Measurements from ENCODE around the gene CCDC148.
"Not testable (repeated sequence)": the region's sequence is repeated elsewhere in the genome, so short reads cannot be mapped to it uniquely, and the experiment has no call there.

Gene CCDC148

GRCh38 chr2:158234497-158234896, 222.1 kb downstream of the CCDC148 start:
- no peak for DNase-seq (ENCODE audit: extremely low spot score, insufficient read length, low read depth)
- FAIRE-seq, result no peak

GRCh38 chr2:158232476-158232875, 224.1 kb downstream of the CCDC148 start:
- DNase-seq (ENCODE audit: extremely low spot score, insufficient read length, low read depth) (no peak), FAIRE-seq (no peak)

DNA sequence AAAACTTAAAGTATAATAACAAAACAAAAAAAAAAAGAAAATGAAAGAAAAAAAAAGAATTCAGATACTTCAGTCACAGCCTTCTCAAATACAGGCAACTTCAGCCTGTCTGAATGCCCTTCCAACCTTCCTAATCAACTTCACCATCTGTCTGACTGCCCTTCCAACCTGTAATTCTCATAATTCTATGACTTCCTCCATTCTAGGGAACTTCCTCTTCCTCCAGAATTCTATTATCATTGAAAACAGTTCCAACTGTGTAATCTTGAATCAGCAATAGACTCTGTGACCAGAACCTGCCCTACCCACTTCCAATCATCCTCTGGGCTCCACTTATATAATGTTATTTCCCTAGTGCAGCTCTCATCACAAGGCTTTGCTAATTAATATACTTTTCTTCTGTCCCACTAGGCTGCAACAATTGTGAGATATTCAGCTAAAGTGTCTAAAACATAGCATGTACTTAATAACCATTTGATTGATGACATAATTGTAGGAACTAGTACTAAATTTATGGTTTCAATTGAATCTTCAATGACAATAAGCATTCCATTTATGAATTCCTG, 227.5 kb downstream of the CCDC148 start:
- FAIRE-seq, result no peak
- DNase-seq (ENCODE audit: extremely low spot score, insufficient read length, low read depth), result no peak

DNA sequence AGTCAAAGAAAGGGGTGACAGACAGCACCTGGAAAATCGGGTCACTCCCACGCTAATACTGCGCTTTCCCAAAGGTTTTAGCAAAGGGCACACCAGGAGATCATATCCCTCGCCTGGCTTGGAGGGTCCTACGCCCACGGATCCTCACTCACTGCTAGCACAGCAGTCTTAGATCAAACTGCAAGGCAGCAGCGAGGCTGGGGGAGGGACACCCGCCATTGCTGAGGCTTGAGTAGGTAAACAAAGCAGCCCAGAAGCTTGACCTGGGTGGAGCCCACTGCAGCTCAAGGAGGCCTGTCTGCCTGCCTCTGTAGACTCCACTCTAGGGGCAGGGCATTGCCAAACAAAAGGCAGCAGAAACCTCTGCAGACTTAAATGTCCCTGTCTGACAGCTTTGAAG, 233.5 kb downstream of the CCDC148 start:
- FAIRE-seq; DNase-seq (ENCODE audit: extremely low spot score, insufficient read length, low read depth): not testable (repeated sequence)

GRCh38 chr2:158221063-158222020, 235.2 kb downstream of the CCDC148 start:
- DNase-seq (ENCODE audit: extremely low spot score, insufficient read length, low read depth), result no peak
- FAIRE-seq, result no peak

DNA sequence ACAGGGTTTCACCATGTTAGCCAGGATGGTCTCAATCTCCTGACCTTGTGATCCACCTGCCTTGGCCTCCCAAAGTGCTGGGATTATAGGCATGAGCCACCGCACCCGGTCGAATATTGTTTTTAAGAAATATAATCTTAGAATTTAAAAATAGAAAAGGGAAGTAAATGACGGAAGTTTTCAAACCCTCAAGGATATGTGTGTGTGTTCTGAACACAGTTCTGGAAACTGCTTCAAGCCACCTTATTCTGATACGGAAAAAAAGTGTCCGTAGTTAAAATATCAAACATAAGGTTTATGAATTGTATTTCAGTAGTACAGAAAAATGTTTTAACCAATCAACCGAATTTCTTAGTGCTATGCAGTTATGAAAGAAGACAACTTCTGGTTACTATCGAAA, 239.0 kb downstream of the CCDC148 start:
- FAIRE-seq (no peak), DNase-seq (ENCODE audit: extremely low spot score, insufficient read length, low read depth) (no peak)

DNA sequence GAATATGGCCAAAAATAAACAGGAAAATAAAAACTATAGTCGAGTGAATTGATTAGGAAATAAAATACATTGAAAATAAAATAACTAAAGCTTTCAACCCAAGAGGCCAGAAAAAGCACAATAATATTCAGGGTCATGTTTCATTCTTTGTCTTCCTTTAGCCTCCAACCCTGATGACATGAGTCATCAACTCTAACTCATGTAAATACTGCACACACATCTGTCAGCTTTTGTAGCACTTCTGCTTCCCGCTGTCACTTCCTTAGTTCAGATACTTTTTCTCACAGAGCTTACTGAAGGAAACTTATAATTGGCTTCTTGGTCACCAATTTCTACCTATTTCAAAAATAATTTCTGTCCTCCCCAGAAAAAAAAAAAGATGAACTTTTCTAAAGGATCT, 242.1 kb downstream of the CCDC148 start:
- FAIRE-seq (peak; percentile 5), DNase-seq (ENCODE audit: extremely low spot score, insufficient read length, low read depth) (no peak)

GRCh38 chr2:158213773-158214172, 242.8 kb downstream of the CCDC148 start:
- FAIRE-seq (no peak), DNase-seq (ENCODE audit: extremely low spot score, insufficient read length, low read depth) (no peak)

- no peak for DNase-seq (ENCODE audit: extremely low spot score, insufficient read length, low read depth)
Observed at GRCh38 chr2:158212301-158212700, 244.3 kb downstream of the CCDC148 start.

DNA sequence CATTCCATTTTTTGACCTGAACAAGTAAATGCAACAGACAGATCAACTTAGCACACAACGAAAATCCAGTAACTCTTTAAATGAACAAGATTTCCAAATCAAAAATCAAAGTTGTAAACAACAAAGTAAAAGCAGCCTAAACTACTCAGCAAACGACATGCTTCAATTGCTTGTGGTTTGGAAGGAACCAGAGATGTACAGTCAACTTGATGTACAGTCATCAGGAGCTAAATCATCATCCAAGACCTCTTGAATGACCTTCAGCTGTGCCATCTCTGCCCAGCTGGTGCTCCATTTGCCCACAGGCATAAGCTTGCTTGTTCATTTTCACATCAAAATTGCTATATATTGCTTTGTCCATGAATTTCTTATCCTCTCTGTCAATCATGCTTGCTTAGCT, 245.1 kb downstream of the CCDC148 start:
- DNase-seq (ENCODE audit: extremely low spot score, insufficient read length, low read depth), result no peak
- FAIRE-seq, result no peak

More at GRCh38 chr2:158212301-158212700, 244.3 kb downstream of the CCDC148 start:
- no peak for FAIRE-seq

DNA sequence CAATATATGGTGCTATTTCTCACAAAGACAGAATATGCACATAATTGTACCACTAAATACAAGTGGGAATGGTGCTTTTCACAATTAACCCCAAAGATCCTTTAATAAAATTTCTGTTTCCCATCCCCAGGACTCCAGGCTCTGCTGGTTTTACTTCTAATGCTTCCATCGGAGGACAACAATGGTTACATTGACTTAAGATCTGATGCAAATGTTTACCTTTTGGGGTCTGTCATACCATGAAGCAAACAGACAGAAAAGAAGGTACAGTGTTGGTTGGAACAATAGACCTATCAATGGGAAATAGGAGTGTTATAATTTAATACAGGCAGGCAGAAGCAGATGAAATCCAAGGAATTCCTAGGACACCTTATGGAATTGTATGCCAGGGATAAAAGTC, 249.2 kb downstream of the CCDC148 start:
- no peak for DNase-seq (ENCODE audit: extremely low spot score, insufficient read length, low read depth)
- no peak for FAIRE-seq

DNA sequence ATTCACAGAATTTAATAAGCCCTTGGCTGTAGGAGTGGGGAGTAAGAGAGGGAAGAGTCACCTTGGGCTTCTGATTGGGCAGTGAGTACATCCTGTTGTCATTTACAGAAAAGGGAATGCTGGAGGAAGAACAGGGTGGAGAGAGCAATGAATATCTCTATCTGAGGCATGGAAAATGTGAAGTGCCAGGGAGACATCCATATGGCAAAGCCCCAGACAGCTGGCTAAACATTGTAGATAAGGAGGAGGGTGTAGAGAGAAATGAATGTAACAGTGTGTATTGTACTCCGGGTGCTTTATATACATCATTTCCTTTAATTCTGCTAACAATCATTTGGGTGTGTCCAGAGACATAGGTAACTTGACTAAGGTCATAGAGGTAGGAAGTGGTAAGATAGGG, 251.3 kb downstream of the CCDC148 start:
- no peak for FAIRE-seq
- DNase-seq (ENCODE audit: extremely low spot score, insufficient read length, low read depth), result no peak

GRCh38 chr2:158204741-158205165, 251.8 kb downstream of the CCDC148 start:
- no peak for FAIRE-seq
- no peak for DNase-seq (ENCODE audit: extremely low spot score, insufficient read length, low read depth)

- DNase-seq (ENCODE audit: extremely low spot score, insufficient read length, low read depth) (no peak), FAIRE-seq (no peak)
Observed at GRCh38 chr2:158202161-158202815, 254.3 kb downstream of the CCDC148 start.

DNA sequence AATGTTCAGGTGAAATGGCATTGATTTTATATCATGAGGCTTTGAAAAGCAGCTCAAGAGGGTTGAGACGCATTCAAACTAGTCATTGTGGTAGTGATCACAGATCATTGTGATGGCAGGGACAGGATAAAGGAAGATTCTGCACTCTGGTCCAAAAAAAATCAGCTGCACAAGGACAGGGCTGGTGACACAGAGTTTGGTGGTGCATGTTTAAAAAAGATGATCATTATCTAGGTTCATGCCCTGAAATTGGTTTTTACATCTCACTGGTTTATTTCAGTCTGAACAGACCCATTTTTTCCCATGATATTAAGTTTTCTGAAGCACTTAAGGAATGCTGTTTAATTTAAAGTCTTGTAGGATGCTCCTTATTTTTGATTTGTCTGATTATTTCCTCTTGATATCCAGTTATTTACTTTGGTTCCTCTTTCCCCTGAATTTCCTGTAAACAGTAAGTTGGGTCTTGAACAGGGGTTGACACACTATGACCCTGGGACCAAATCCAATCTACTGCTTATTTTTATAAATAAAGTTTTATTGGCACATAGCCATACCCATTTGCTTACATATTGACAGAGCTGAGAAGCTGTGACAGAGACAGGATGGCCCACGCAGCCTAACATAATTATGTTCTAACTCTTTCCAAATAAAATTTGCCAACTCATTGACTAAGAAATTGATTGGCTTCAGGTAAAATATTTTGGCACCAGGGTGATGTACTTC, 256.5 kb downstream of the CCDC148 start:
- FAIRE-seq, result no peak

GRCh38 chr2:158197940-158198339, 258.6 kb downstream of the CCDC148 start:
- DNase-seq (ENCODE audit: extremely low spot score, insufficient read length, low read depth), result no peak
- FAIRE-seq, result no peak

More for the DNA sequence above, 256.5 kb downstream of the CCDC148 start:
- DNase-seq (ENCODE audit: extremely low spot score, insufficient read length, low read depth), result no peak

GRCh38 chr2:158194229-158194628, 262.3 kb downstream of the CCDC148 start:
- DNase-seq (ENCODE audit: extremely low spot score, insufficient read length, low read depth) (no peak), FAIRE-seq (no peak)

DNA sequence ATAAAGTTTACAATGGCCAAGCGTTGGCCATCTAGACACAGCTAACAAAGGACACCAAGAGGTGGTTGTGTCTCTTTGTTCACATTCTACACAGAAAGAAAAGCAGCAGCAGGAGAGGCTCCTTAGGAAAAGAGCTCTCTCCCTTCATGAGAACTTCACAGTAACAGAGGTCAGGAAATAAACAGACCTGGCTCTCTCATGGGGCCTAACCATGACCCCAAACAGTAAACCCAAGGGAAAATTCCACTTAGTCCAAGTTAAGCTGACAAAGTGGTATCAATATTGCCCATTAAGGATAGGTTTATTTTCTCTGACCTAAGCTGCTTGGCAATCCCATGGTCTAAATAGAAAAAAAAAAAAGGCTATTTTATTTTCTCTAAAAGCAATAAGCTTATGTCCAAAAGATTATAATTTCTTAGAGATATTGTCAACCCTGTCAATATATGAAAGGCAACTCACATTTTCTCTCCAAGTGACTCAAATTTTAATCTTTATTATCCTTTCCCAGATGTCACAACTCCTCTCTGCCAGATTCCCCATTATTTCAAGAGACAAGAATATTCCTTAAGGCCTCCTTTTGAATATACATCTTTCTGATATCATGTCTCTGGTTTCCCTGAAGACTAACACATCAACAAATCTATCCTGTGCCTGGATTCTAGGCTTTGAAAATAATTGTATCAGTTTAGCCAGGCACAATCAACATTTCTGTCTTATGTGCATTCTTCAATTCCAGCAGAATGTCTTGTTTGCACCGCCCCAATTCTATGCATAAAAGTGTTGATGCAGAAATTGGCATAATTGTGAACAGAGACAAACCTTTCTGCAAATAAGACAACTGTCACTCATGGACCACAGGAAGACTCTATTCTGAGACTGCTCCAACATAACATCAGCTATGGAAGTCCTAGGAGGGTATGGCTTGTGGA, 263.8 kb downstream of the CCDC148 start:
- DNase-seq (ENCODE audit: extremely low spot score, insufficient read length, low read depth) (no peak), FAIRE-seq (no peak)

Data from GM18507 (cell line).